ENCODE measurements around the gene AMZ1. TPM values are rescaled to one million over a fixed set of nuclear protein-coding genes. Genes with fewer than 3 reads are reported as not detected.
"Not testable (repeated sequence)": the region's sequence is repeated elsewhere in the genome, so short reads cannot be mapped to it uniquely, and the experiment has no call there.

Gene AMZ1
- total RNA-seq, 1 donor: 2.5 TPM

- peaks cover 3% of the 10 kb centered on the region for H3K36me3 ChIP-seq (ENCODE audit: insufficient read depth, low read length)
- no peak overlapping the region for H3K4me2 ChIP-seq (ENCODE audit: insufficient read depth, low read length)
- H2AFZ ChIP-seq (ENCODE audit: low read length): no peak overlapping the region
- no peak for TF ChIP-seq CTCF (IDR thresholded peaks at IDR 0.05; ENCODE audit: extremely low read depth, low read depth, low read length)
- no peaks in the 10 kb centered on the region for H3K27me3 ChIP-seq (ENCODE audit: insufficient read depth, low read length)
- no peaks in the 10 kb centered on the region for H3K79me2 ChIP-seq (ENCODE audit: insufficient read depth, low read length)
- DNase-seq (ENCODE audit: insufficient read length, low spot score, missing footprints): peak; percentile 55
- H3K4me3 ChIP-seq (ENCODE audit: insufficient read depth, low read length): no peak overlapping the region
- no peak overlapping the region for H3K27ac ChIP-seq (ENCODE audit: low read depth, low read length)
- no peaks in the 10 kb centered on the region for H3K4me1 ChIP-seq (ENCODE audit: insufficient read depth, low read length)
- no peaks in the 10 kb centered on the region for H4K20me1 ChIP-seq (ENCODE audit: insufficient read depth, low read length)
- no peaks in the 10 kb centered on the region for H3K9me3 ChIP-seq (ENCODE audit: low read depth, low read length)
Observed at GRCh38 chr7:2720024-2720423, 32.0 kb downstream of the AMZ1 start.

GRCh38 chr7:2721842-2722241, 33.8 kb downstream of the AMZ1 start:
- no peak for TF ChIP-seq CTCF (IDR thresholded peaks at IDR 0.05; ENCODE audit: extremely low read depth, low read depth, low read length)

GRCh38 chr7:2722591-2722990, 34.6 kb downstream of the AMZ1 start:
- peaks cover 6% of the 10 kb centered on the region for H3K36me3 ChIP-seq (ENCODE audit: insufficient read depth, low read length)
- no peak for TF ChIP-seq CTCF (IDR thresholded peaks at IDR 0.05; ENCODE audit: extremely low read depth, low read depth, low read length)

More at GRCh38 chr7:2721842-2722241, 33.8 kb downstream of the AMZ1 start:
- Histone ChIP-seq H4K20me1 (ENCODE audit: insufficient read depth, low read length) (no peaks in the 10 kb centered on the region), H3K36me3 (ENCODE audit: insufficient read depth, low read length) (peaks cover 6% of the 10 kb centered on the region), H3K27me3 (ENCODE audit: insufficient read depth, low read length) (no peaks in the 10 kb centered on the region), H3K4me2 (ENCODE audit: insufficient read depth, low read length) (no peak overlapping the region), H3K79me2 (ENCODE audit: insufficient read depth, low read length) (peaks cover 2% of the 10 kb centered on the region), H3K9me3 (ENCODE audit: low read depth, low read length) (no peaks in the 10 kb centered on the region), H3K4me3 (ENCODE audit: insufficient read depth, low read length) (no peak overlapping the region), H3K27ac (ENCODE audit: low read depth, low read length) (no peak overlapping the region), H3K4me1 (ENCODE audit: insufficient read depth, low read length) (no peaks in the 10 kb centered on the region), H2AFZ (ENCODE audit: low read length) (no peak overlapping the region)
- DNase-seq (ENCODE audit: insufficient read length, low spot score, missing footprints): peak; percentile 58

GRCh38 chr7:2723138-2723850, 35.3 kb downstream of the AMZ1 start:
- TF ChIP-seq CTCF (IDR thresholded peaks at IDR 0.05; ENCODE audit: extremely low read depth, low read depth, low read length): no peak
- H3K4me2 ChIP-seq (ENCODE audit: insufficient read depth, low read length): no peak overlapping the region
- H3K27ac ChIP-seq (ENCODE audit: low read depth, low read length): no peak overlapping the region
- H3K4me1 ChIP-seq (ENCODE audit: insufficient read depth, low read length): peaks cover 4% of the 10 kb centered on the region
- peaks cover 6% of the 10 kb centered on the region for H3K36me3 ChIP-seq (ENCODE audit: insufficient read depth, low read length)
- no peak overlapping the region for H2AFZ ChIP-seq (ENCODE audit: low read length)
- DNase-seq (ENCODE audit: insufficient read length, low spot score, missing footprints): peak; percentile 59
- H3K79me2 ChIP-seq (ENCODE audit: insufficient read depth, low read length): peaks cover 2% of the 10 kb centered on the region
- no peak overlapping the region for H3K4me3 ChIP-seq (ENCODE audit: insufficient read depth, low read length)
- H4K20me1 ChIP-seq (ENCODE audit: insufficient read depth, low read length): peaks cover 2% of the 10 kb centered on the region
- no peaks in the 10 kb centered on the region for H3K27me3 ChIP-seq (ENCODE audit: insufficient read depth, low read length)
- no peaks in the 10 kb centered on the region for H3K9me3 ChIP-seq (ENCODE audit: low read depth, low read length)

More at GRCh38 chr7:2722591-2722990, 34.6 kb downstream of the AMZ1 start:
- no peak overlapping the region for H3K27ac ChIP-seq (ENCODE audit: low read depth, low read length)
- no peak overlapping the region for H2AFZ ChIP-seq (ENCODE audit: low read length)
- peaks cover 2% of the 10 kb centered on the region for H3K79me2 ChIP-seq (ENCODE audit: insufficient read depth, low read length)
- H3K9me3 ChIP-seq (ENCODE audit: low read depth, low read length): no peaks in the 10 kb centered on the region
- no peak overlapping the region for H3K4me3 ChIP-seq (ENCODE audit: insufficient read depth, low read length)
- H4K20me1 ChIP-seq (ENCODE audit: insufficient read depth, low read length): peaks cover 2% of the 10 kb centered on the region
- H3K27me3 ChIP-seq (ENCODE audit: insufficient read depth, low read length): no peaks in the 10 kb centered on the region
- H3K4me2 ChIP-seq (ENCODE audit: insufficient read depth, low read length): no peak overlapping the region
- DNase-seq (ENCODE audit: insufficient read length, low spot score, missing footprints): no peak
- no peaks in the 10 kb centered on the region for H3K4me1 ChIP-seq (ENCODE audit: insufficient read depth, low read length)

- not testable (repeated sequence) for H3K9me3 ChIP-seq (ENCODE audit: low read depth, low read length); H3K27ac ChIP-seq (ENCODE audit: low read depth, low read length); H3K4me3 ChIP-seq (ENCODE audit: insufficient read depth, low read length)
Observed at GRCh38 chr7:2724036-2724435, 36.0 kb downstream of the AMZ1 start.

More at GRCh38 chr7:2724036-2724435, 36.0 kb downstream of the AMZ1 start:
- not testable (repeated sequence) for H2AFZ ChIP-seq (ENCODE audit: low read length); H4K20me1 ChIP-seq (ENCODE audit: insufficient read depth, low read length); H3K79me2 ChIP-seq (ENCODE audit: insufficient read depth, low read length); H3K27me3 ChIP-seq (ENCODE audit: insufficient read depth, low read length); H3K4me2 ChIP-seq (ENCODE audit: insufficient read depth, low read length); H3K4me1 ChIP-seq (ENCODE audit: insufficient read depth, low read length); H3K36me3 ChIP-seq (ENCODE audit: insufficient read depth, low read length)
- DNase-seq (ENCODE audit: insufficient read length, low spot score, missing footprints): peak; percentile 23

All from osteoblast (primary cell).